Neuronal stem cell (in vitro differentiated cells): ENCODE measurements around the gene STK32B.

ENCODE experiments used
- DNase-seq: peaks from one replicate; pipeline ENCODE4 v3.0.0-alpha.2; 2013; ENCODE audit warnings: low spot score
- H2AFZ ChIP-seq: one replicate; pipeline ENCODE4 v1.6.1; 2013; ENCODE audit warnings: mild to moderate bottlenecking, low read length, inconsistent platforms
- H2AK5ac ChIP-seq: 2 replicates; pipeline ENCODE4 v1.6.1; 2013; ENCODE audit warnings: low read depth, mild to moderate bottlenecking, inconsistent platforms, low read length, moderate library complexity, mixed read lengths
- H2BK120ac ChIP-seq: 2 replicates; pipeline ENCODE4 v1.6.1; 2013; ENCODE audit warnings: low read depth, mild to moderate bottlenecking, inconsistent platforms, low read length, moderate library complexity, mixed read lengths
- H2BK12ac ChIP-seq: one replicate; pipeline ENCODE4 v1.6.1; 2013; ENCODE audit warnings: low read length, inconsistent platforms
- H2BK15ac ChIP-seq: 2 replicates; pipeline ENCODE4 v1.6.1; 2013; ENCODE audit warnings: mild to moderate bottlenecking, low read length, inconsistent platforms, mixed read lengths
- H2BK5ac ChIP-seq: one replicate; pipeline ENCODE4 v1.6.1; 2013; ENCODE audit warnings: inconsistent platforms, mild to moderate bottlenecking, low read length, moderate library complexity
- H3K14ac ChIP-seq: one replicate; pipeline ENCODE4 v1.6.1; 2013; ENCODE audit warnings: low read length, inconsistent platforms
- H3K18ac ChIP-seq: 2 replicates; pipeline ENCODE4 v1.6.1; 2013; ENCODE audit warnings: low read length, inconsistent platforms
- H3K23ac ChIP-seq: 2 replicates; pipeline ENCODE4 v1.6.1; 2013; ENCODE audit warnings: low read depth, mild to moderate bottlenecking, mixed read lengths, low read length, inconsistent platforms; ENCODE audit not compliant: poor library complexity
- H3K27ac ChIP-seq: replicated peaks from 3 replicates; pipeline ENCODE4 v1.5.1; 2013; ENCODE audit warnings: low read length, inconsistent platforms
- H3K27me3 ChIP-seq, 3 experiments: 2 replicates each; pipeline ENCODE4 v1.6.1; 2013; ENCODE audit warnings: low read length in 3 of 3, mild to moderate bottlenecking in 2 of 3, inconsistent platforms in 1 of 3, low read depth in 1 of 3, mixed read lengths in 1 of 3, moderate library complexity in 1 of 3; ENCODE audit not compliant: control insufficient read depth in 3 of 3, insufficient read depth in 3 of 3
- H3K36me3 ChIP-seq, 2 donors: replicated peaks in 1 of 2; 2 replicates each; pipeline ENCODE4 v1.6.1; 2013; ENCODE audit warnings: low read length in 2 of 2; ENCODE audit not compliant: control insufficient read depth in 2 of 2, insufficient read depth in 2 of 2
- H3K4ac ChIP-seq: 2 replicates; pipeline ENCODE4 v1.6.1; 2013; ENCODE audit warnings: inconsistent platforms, mild to moderate bottlenecking, low read length, moderate library complexity
- H3K4me1 ChIP-seq, 2 donors: 1 replicate in 1 of 2; 2 replicates in 1 of 2; pipeline ENCODE4 v1.6.1; 2013; ENCODE audit warnings: low read length in 2 of 2, low read depth in 1 of 2; ENCODE audit not compliant: control insufficient read depth in 2 of 2, insufficient read depth in 1 of 2
- H3K4me2 ChIP-seq: one replicate; pipeline ENCODE4 v1.6.1; 2013; ENCODE audit warnings: mild to moderate bottlenecking, low read length, inconsistent platforms; ENCODE audit not compliant: insufficient read depth, poor library complexity, severe bottlenecking
- H3K4me3 ChIP-seq, 2 donors: 2 replicates each; pipeline ENCODE4 v1.5.1; 2013; ENCODE audit warnings: low read length in 2 of 2, mild to moderate bottlenecking in 2 of 2, inconsistent platforms in 1 of 2, moderate library complexity in 1 of 2
- H3K79me1 ChIP-seq: one replicate; pipeline ENCODE4 v1.6.1; 2013; ENCODE audit warnings: low read depth, mild to moderate bottlenecking, inconsistent platforms, low read length, moderate library complexity
- H3K9ac ChIP-seq: one replicate; pipeline ENCODE4 v1.6.1; 2013; ENCODE audit warnings: mild to moderate bottlenecking, low read depth, low read length, inconsistent platforms; ENCODE audit not compliant: poor library complexity
- H3K9me3 ChIP-seq, 2 donors: replicated peaks in 1 of 2; 2 replicates each; pipeline versions ENCODE3 to v1.6.1; 2013; ENCODE audit warnings: low read length in 2 of 2, mild to moderate bottlenecking in 2 of 2, inconsistent platforms in 1 of 2, low read depth in 1 of 2, mixed read lengths in 1 of 2, moderate library complexity in 1 of 2; ENCODE audit not compliant: control insufficient read depth in 2 of 2, insufficient read depth in 1 of 2
- H4K8ac ChIP-seq: one replicate; pipeline ENCODE4 v1.6.1; 2013; ENCODE audit warnings: low read depth, mild to moderate bottlenecking, inconsistent platforms, low read length, moderate library complexity
- H4K91ac ChIP-seq: one replicate; pipeline ENCODE4 v1.6.1; 2013; ENCODE audit warnings: low read length, low read depth, mild to moderate bottlenecking, inconsistent platforms; ENCODE audit not compliant: poor library complexity
- WGBS, 2 donors: extraction: QIAGEN DNeasy Blood & Tissue Kit; methylation state at CpG; one replicate each; pipeline ENCODE4 v1.1.7; 2013; ENCODE audit warnings: missing lambda C conversion rate in 2 of 2, mixed read lengths in 1 of 2; ENCODE audit not compliant: insufficient read length in 2 of 2, insufficient replicate concordance in 1 of 2; ENCODE audit errors: extremely low coverage in 2 of 2; 5-methylcytosine and 5-hydroxymethylcytosine counted together

STK32B gene

GRCh38 chr4:5021546-5021945 lies 29.7 kb upstream of the STK32B start:
- DNase-seq, result no peak
- Histone ChIP-seq H3K4ac (no peak overlapping the region), H2BK12ac (no peak overlapping the region), H3K4me1 (peaks cover 0 to 7% of the 10 kb centered on the region in 2 donors), H3K36me3 (no peaks in the 10 kb centered on the region), H3K4me3 (no peak overlapping the region), H2BK5ac (no peak overlapping the region), H2BK120ac (no peak overlapping the region), H4K91ac (no peak overlapping the region), H3K4me2 (no peak overlapping the region), H3K27me3 (peaks cover 0 to 4% (median 3%) of the 10 kb centered on the region in 3 experiments), H3K9ac (no peak overlapping the region), H3K18ac (no peak overlapping the region), H2BK15ac (no peak overlapping the region), H2AK5ac (no peak overlapping the region), H3K23ac (no peak overlapping the region), H3K27ac (no peak overlapping the region), H3K79me1 (no peaks in the 10 kb centered on the region), H4K8ac (no peak overlapping the region), H3K9me3 (no peaks in the 10 kb centered on the region), H2AFZ (no peak overlapping the region), H3K14ac (no peak overlapping the region)
- WGBS, 2 donors, result no CpG with 5 or more reads among the region's 3 CpGs

- Histone ChIP-seq H3K27ac (no peak overlapping the region), H4K91ac (no peak overlapping the region), H3K36me3 (no peaks in the 10 kb centered on the region), H2AK5ac (no peak overlapping the region), H2AFZ (no peak overlapping the region), H3K18ac (no peak overlapping the region), H3K4me1 (peaks cover 0 to under 1% of the 10 kb centered on the region in 2 donors), H4K8ac (peak overlapping the region; percentile 52), H3K4me2 (no peak overlapping the region), H3K9me3 (no peaks in the 10 kb centered on the region), H3K23ac (no peak overlapping the region), H3K79me1 (no peaks in the 10 kb centered on the region), H3K4ac (no peak overlapping the region), H3K4me3 (no peak overlapping the region), H3K14ac (no peak overlapping the region), H2BK12ac (no peak overlapping the region), H2BK15ac (no peak overlapping the region), H3K9ac (no peak overlapping the region), H2BK5ac (no peak overlapping the region), H2BK120ac (no peak overlapping the region), H3K27me3 (no peaks in the 10 kb centered on the region)
- no peak for DNase-seq
- WGBS, 2 donors, result no CpG with 5 or more reads among the region's 6 CpGs
Observed at GRCh38 chr4:5024673-5025072, 26.6 kb upstream of the STK32B start.

GRCh38 chr4:5026371-5026770 lies 24.9 kb upstream of the STK32B start:
- no CpG with 5 or more reads among the region's 3 CpGs for WGBS, 2 donors

GRCh38 chr4:5027346-5027745 lies 23.9 kb upstream of the STK32B start:
- Histone ChIP-seq H2AK5ac (no peak overlapping the region), H2BK120ac (no peak overlapping the region), H4K8ac (no peak overlapping the region), H3K27me3 (no peaks in the 10 kb centered on the region), H3K36me3 (no peaks in the 10 kb centered on the region), H4K91ac (no peak overlapping the region), H2BK5ac (no peak overlapping the region), H3K14ac (no peak overlapping the region), H3K9ac (no peak overlapping the region), H3K23ac (no peak overlapping the region), H3K4ac (no peak overlapping the region), H3K4me3 (no peak overlapping the region), H3K79me1 (no peaks in the 10 kb centered on the region), H3K27ac (no peak overlapping the region), H2BK15ac (no peak overlapping the region), H3K18ac (no peak overlapping the region), H2BK12ac (no peak overlapping the region), H3K9me3 (no peaks in the 10 kb centered on the region), H3K4me2 (no peak overlapping the region), H2AFZ (no peak overlapping the region), H3K4me1 (no peaks in the 10 kb centered on the region)
- DNase-seq, result no peak

More at GRCh38 chr4:5026371-5026770, 24.9 kb upstream of the STK32B start:
- no peak overlapping the region for H3K9ac ChIP-seq
- no peak overlapping the region for H3K4me3 ChIP-seq
- H2BK15ac ChIP-seq, result no peak overlapping the region
- H3K27me3 ChIP-seq, result no peaks in the 10 kb centered on the region
- H3K4me2 ChIP-seq, result no peak overlapping the region
- H2BK5ac ChIP-seq, result no peak overlapping the region
- no peak overlapping the region for H2BK12ac ChIP-seq
- H3K9me3 ChIP-seq, result no peaks in the 10 kb centered on the region
- no peaks in the 10 kb centered on the region for H3K36me3 ChIP-seq
- no peak overlapping the region for H3K23ac ChIP-seq
- no peaks in the 10 kb centered on the region for H3K79me1 ChIP-seq
- no peak for DNase-seq
- H4K91ac ChIP-seq, result no peak overlapping the region
- no peak overlapping the region for H4K8ac ChIP-seq
- H2AK5ac ChIP-seq, result no peak overlapping the region
- no peaks in the 10 kb centered on the region for H3K4me1 ChIP-seq
- no peak overlapping the region for H3K14ac ChIP-seq
- H3K4ac ChIP-seq, result no peak overlapping the region
- no peak overlapping the region for H2AFZ ChIP-seq
- no peak overlapping the region for H3K27ac ChIP-seq
- H3K18ac ChIP-seq, result no peak overlapping the region
- no peak overlapping the region for H2BK120ac ChIP-seq
